DOHH2 (cell line): Measurements from ENCODE around the gene ARNT2.

Experiments used
- H3F3A ChIP-seq: fragments of 200-600 bp; sonication (generic), shearing (Covaris generic); 2 replicates; pipeline ENCODE4 v1.6.0; 2016; ENCODE audit warnings: antibody characterized with exemption, mild to moderate bottlenecking; ENCODE audit not compliant: control insufficient read depth, insufficient read depth
- H3K27ac ChIP-seq: fragments of 200-600 bp; sonication (generic); 2 replicates; pipeline ENCODE4 v1.5.1; 2014; ENCODE audit warnings: low read depth, mild to moderate bottlenecking, low read length, moderate library complexity
- H3K27me3 ChIP-seq: fragments of 200-600 bp; sonication (generic); 2 replicates; pipeline ENCODE4 v1.6.1; 2014; ENCODE audit warnings: mild to moderate bottlenecking, low read length, mixed read lengths; ENCODE audit not compliant: control insufficient read depth
- H3K36me3 ChIP-seq: fragments of 200-600 bp; sonication (generic); 2 replicates; pipeline ENCODE4 v1.6.1; 2014; ENCODE audit warnings: mild to moderate bottlenecking, low read length, moderate library complexity, mixed read lengths; ENCODE audit not compliant: control insufficient read depth
- H3K4me1 ChIP-seq: fragments of 200-600 bp; sonication (generic); 2 replicates; pipeline ENCODE4 v1.6.1; 2014; ENCODE audit warnings: mild to moderate bottlenecking, low read length, mixed read lengths; ENCODE audit not compliant: control insufficient read depth
- H3K4me2 ChIP-seq: fragments of 200-600 bp; sonication (generic); 2 replicates; pipeline ENCODE4 v1.6.0; 2014; ENCODE audit warnings: mild to moderate bottlenecking, low read length, moderate library complexity
- H3K4me3 ChIP-seq: fragments of 200-600 bp; sonication (generic); 2 replicates; pipeline ENCODE4 v1.5.1; 2014; ENCODE audit warnings: mild to moderate bottlenecking, low read length, mixed read lengths
- H3K79me2 ChIP-seq: fragments of 200-600 bp; sonication (generic); 2 replicates; pipeline ENCODE4 v1.6.1; 2014; ENCODE audit warnings: mild to moderate bottlenecking, low read length, mixed read lengths; ENCODE audit not compliant: control insufficient read depth
- H3K9me2 ChIP-seq: fragments of 200-600 bp; sonication (generic); replicated peaks from 2 replicates; pipeline ENCODE4 v1.6.1; 2014; ENCODE audit warnings: mild to moderate bottlenecking, low read length, mixed read lengths; ENCODE audit not compliant: control insufficient read depth
- H3K9me3 ChIP-seq: fragments of 200-600 bp; sonication (generic); 2 replicates; pipeline ENCODE4 v1.6.1; 2014; ENCODE audit warnings: antibody characterized with exemption, low read length, mixed read lengths; ENCODE audit not compliant: control insufficient read depth, insufficient read depth
- H4K20me1 ChIP-seq: fragments of 200-600 bp; sonication (generic); 2 replicates; pipeline ENCODE4 v1.6.0; 2014; ENCODE audit warnings: low read depth, mild to moderate bottlenecking, antibody characterized with exemption, low read length, moderate library complexity; ENCODE audit not compliant: control insufficient read depth, insufficient read depth
- CTCF ChIP-seq: fragments of 200-600 bp; sonication (generic); IDR thresholded peaks from one replicate; pipeline ENCODE4 v1.5.1; 2014; ENCODE audit warnings: antibody characterized with exemption, mild to moderate bottlenecking, low read depth, low read length; ENCODE audit not compliant: poor library complexity, severe bottlenecking
- EZH2phosphoT487 ChIP-seq: fragments of 200-600 bp; sonication (generic); IDR thresholded peaks from 2 replicates; pipeline ENCODE4 v1.6.1; 2017; ENCODE audit warnings: borderline replicate concordance, mild to moderate bottlenecking, antibody characterized with exemption, low read length, moderate library complexity, mixed read lengths

Gene ARNT2

GRCh38 chr15:80484333-80484864 lies 80.2 kb downstream of the ARNT2 start:
- Histone ChIP-seq H3K36me3 (no peaks in the 10 kb centered on the region), H4K20me1 (no peaks in the 10 kb centered on the region), H3K79me2 (no peaks in the 10 kb centered on the region), H3K9me2 (no peaks in the 10 kb centered on the region), H3F3A (no peaks in the 10 kb centered on the region), H3K27me3 (no peaks in the 10 kb centered on the region), H3K9me3 (no peaks in the 10 kb centered on the region), H3K4me1 (no peaks in the 10 kb centered on the region), H3K4me3 (no peak overlapping the region), H3K27ac (no peak overlapping the region), H3K4me2 (no peak overlapping the region)
- TF ChIP-seq EZH2phosphoT487 (no peak), CTCF (no peak)

GRCh38 chr15:80485370-80486164 lies 81.4 kb downstream of the ARNT2 start:
- Histone ChIP-seq H3K27ac (no peak overlapping the region), H3K4me2 (no peak overlapping the region), H3K79me2 (no peaks in the 10 kb centered on the region), H3K4me3 (no peak overlapping the region), H3K9me2 (no peaks in the 10 kb centered on the region), H3K27me3 (no peaks in the 10 kb centered on the region), H3K9me3 (no peaks in the 10 kb centered on the region), H3F3A (no peaks in the 10 kb centered on the region), H4K20me1 (no peaks in the 10 kb centered on the region), H3K4me1 (peaks cover under 1% of the 10 kb centered on the region; the same call in 1 of the 2 replicates), H3K36me3 (no peaks in the 10 kb centered on the region)
- TF ChIP-seq CTCF (no peak), EZH2phosphoT487 (no peak)

GRCh38 chr15:80487839-80488390 lies 83.7 kb downstream of the ARNT2 start:
- Histone ChIP-seq H3K9me2 (no peaks in the 10 kb centered on the region), H3K9me3 (no peaks in the 10 kb centered on the region), H3K27me3 (no peaks in the 10 kb centered on the region), H3K4me2 (no peak overlapping the region), H3K36me3 (no peaks in the 10 kb centered on the region), H3K4me3 (no peak overlapping the region), H3K79me2 (no peaks in the 10 kb centered on the region), H3K27ac (no peak overlapping the region), H3F3A (no peaks in the 10 kb centered on the region), H3K4me1 (peaks cover 4% of the 10 kb centered on the region; the same call in 1 of the 2 replicates), H4K20me1 (no peaks in the 10 kb centered on the region)
- TF ChIP-seq CTCF (no peak), EZH2phosphoT487 (no peak)
